Measurements from ENCODE around the gene SEMA4B. TPM values are rescaled to one million over a fixed set of nuclear protein-coding genes. Genes with fewer than 3 reads are reported as not detected.

The SEMA4B gene
- total RNA-seq, 1 experiment from 2014 or later, result 32.5 TPM

- WGBS (ENCODE audit: extremely low coverage, insufficient read length, low lambda C conversion rate), result no CpG with 5 or more reads among the region's 17 CpGs
- no peaks in the 10 kb centered on the region for H3K23me2 ChIP-seq (ENCODE audit: insufficient read length, low read depth, low read length, poor library complexity, severe bottlenecking)
Measured at GRCh38 chr15:90219421-90220141, 18.5 kb downstream of the SEMA4B start.

More at GRCh38 chr15:90219421-90220141, 18.5 kb downstream of the SEMA4B start:
- Histone ChIP-seq H3K9me3 (ENCODE audit: control insufficient read depth, low read depth, low read length) (no peaks in the 10 kb centered on the region), H2AK5ac (ENCODE audit: insufficient read length, low read length) (no peak overlapping the region), H4K20me1 (ENCODE audit: control insufficient read depth, insufficient read depth, insufficient read length) (no peaks in the 10 kb centered on the region), H3T11ph (ENCODE audit: low read length) (no peak overlapping the region), H3K23ac (ENCODE audit: insufficient read length, low read depth, low read length) (no peak overlapping the region), H3K56ac (ENCODE audit: insufficient read length, low read depth, low read length) (no peak overlapping the region), H2BK12ac (ENCODE audit: insufficient read length, low read depth, low read length) (no peak overlapping the region), H2BK20ac (ENCODE audit: low read depth, low read length, poor library complexity, severe bottlenecking) (no peak overlapping the region), H4K5ac (ENCODE audit: insufficient read length, low read depth, low read length) (no peak overlapping the region), H3K27ac (ENCODE audit: insufficient read length, low read depth, low read length) (no peak overlapping the region), H3K9ac (ENCODE audit: extremely low read depth, insufficient read length, low read length) (no peak overlapping the region), H2BK15ac (ENCODE audit: low read depth, low read length) (peak overlapping the region; percentile 53; the same call in 1 of the 2 replicates), H3K4me1 (ENCODE audit: insufficient read depth, low read length) (no peaks in the 10 kb centered on the region), H3K79me2 (ENCODE audit: insufficient read depth, low read length) (no peaks in the 10 kb centered on the region), H3K14ac (ENCODE audit: insufficient read depth, low read length) (peak overlapping the region; percentile 8; the same call in 1 of the 2 replicates), H2AFZ (ENCODE audit: low read length) (no peak overlapping the region), H3K4ac (ENCODE audit: low read depth, low read length) (no peak overlapping the region), H3K79me1 (ENCODE audit: insufficient read depth, low read depth, low read length, poor library complexity, severe bottlenecking) (no peaks in the 10 kb centered on the region), H2BK120ac (ENCODE audit: low read depth, low read length, poor library complexity, severe bottlenecking) (no peak overlapping the region), H3K27me3 (ENCODE audit: insufficient read depth, low read length) (no peaks in the 10 kb centered on the region), H4K91ac (ENCODE audit: insufficient read length, low read depth, low read length) (no peak overlapping the region), H3K18ac (ENCODE audit: insufficient read length, low read depth, low read length) (no peak overlapping the region), H3K4me2 (ENCODE audit: insufficient read depth, insufficient read length, low read length) (no peak overlapping the region), H4K8ac (replicated peaks; ENCODE audit: insufficient read length, low read depth, low read length) (no peak overlapping the region), H2BK5ac (ENCODE audit: insufficient read length, low read length) (no peak overlapping the region)
- peak overlapping the region in 1 of 3 experiments; percentile 41; a peak in 2 of 7 replicates for H3K27ac Mint-ChIP-seq
- TF ChIP-seq CTCF (conservative IDR thresholded peaks at IDR 0.05), result peak; percentile 86
- H3K27me3 Mint-ChIP-seq (ENCODE audit: low read depth), result no peaks in the 10 kb centered on the region
- no peaks in the 10 kb centered on the region for H3K9me3 Mint-ChIP-seq
- peak; percentile 70 for DNase-seq
- peaks cover 4 to 11% of the 10 kb centered on the region in 2 experiments; a peak in 3 of 4 replicates for H3K4me1 Mint-ChIP-seq
- peaks cover 12 to 31% (median 20%) of the 10 kb centered on the region in 3 experiments; a peak in 6 of 7 replicates for H3K36me3 Mint-ChIP-seq (ENCODE audit: insufficient read depth in 1 of 3, low read depth in 3 of 3)
- no peak overlapping the region for H3K4me3 Mint-ChIP-seq

Data from H9 (cell line).